ENCODE measurements around the gene LOXL4. TPM values are rescaled to one million over a fixed set of nuclear protein-coding genes. Genes with fewer than 3 reads are reported as not detected.

Gene LOXL4
- total RNA-seq, 1 donor from 2014 or later = 0.26 TPM

GRCh38 chr10:98252464-98252863 is 15.5 kb downstream of the LOXL4 start:
- DNase-seq (ENCODE audit: low read depth) = no peak
- no peak for FAIRE-seq
- Histone ChIP-seq H3K36me3 (ENCODE audit: control insufficient read depth, insufficient read depth, low read length) (peaks cover 3% of the 10 kb centered on the region), H3K27me3 (ENCODE audit: control insufficient read depth, insufficient read depth, low read length) (no peaks in the 10 kb centered on the region), H3K4me3 (ENCODE audit: low read depth, low read length) (no peak overlapping the region)
- no peak for TF ChIP-seq CTCF (IDR thresholded peaks at IDR 0.05; ENCODE audit: insufficient read depth, low read length, severe bottlenecking)

- no peak for TF ChIP-seq CTCF (IDR thresholded peaks at IDR 0.05; ENCODE audit: insufficient read depth, low read length, severe bottlenecking)
- DNase-seq (ENCODE audit: low read depth) (no peak), FAIRE-seq (no peak)
- Histone ChIP-seq H3K36me3 (ENCODE audit: control insufficient read depth, insufficient read depth, low read length) (peaks cover 9% of the 10 kb centered on the region), H3K4me3 (ENCODE audit: low read depth, low read length) (no peak overlapping the region), H3K27me3 (ENCODE audit: control insufficient read depth, insufficient read depth, low read length) (no peaks in the 10 kb centered on the region)
Observed at GRCh38 chr10:98251399-98251798, 16.6 kb downstream of the LOXL4 start.

- DNase-seq (ENCODE audit: low read depth) (no peak), FAIRE-seq (no peak)
- peaks cover 9% of the 10 kb centered on the region for H3K36me3 ChIP-seq (ENCODE audit: control insufficient read depth, insufficient read depth, low read length)
Observed at GRCh38 chr10:98249134-98249533, 18.9 kb downstream of the LOXL4 start.

GRCh38 chr10:98248018-98248417 is 20.0 kb downstream of the LOXL4 start:
- peaks cover 9% of the 10 kb centered on the region for H3K36me3 ChIP-seq (ENCODE audit: control insufficient read depth, insufficient read depth, low read length)

More at GRCh38 chr10:98249134-98249533, 18.9 kb downstream of the LOXL4 start:
- no peak for TF ChIP-seq CTCF (IDR thresholded peaks at IDR 0.05; ENCODE audit: insufficient read depth, low read length, severe bottlenecking)
- H3K4me3 ChIP-seq (ENCODE audit: low read depth, low read length) = no peak overlapping the region
- no peaks in the 10 kb centered on the region for H3K27me3 ChIP-seq (ENCODE audit: control insufficient read depth, insufficient read depth, low read length)

GRCh38 chr10:98246911-98247805 is 20.8 kb downstream of the LOXL4 start:
- DNase-seq (ENCODE audit: low read depth) = no peak
- TF ChIP-seq CTCF (IDR thresholded peaks at IDR 0.05; ENCODE audit: insufficient read depth, low read length, severe bottlenecking) = no peak
- FAIRE-seq = no peak
- Histone ChIP-seq H3K4me3 (ENCODE audit: low read depth, low read length) (no peak overlapping the region), H3K36me3 (ENCODE audit: control insufficient read depth, insufficient read depth, low read length) (peaks cover 9% of the 10 kb centered on the region), H3K27me3 (ENCODE audit: control insufficient read depth, insufficient read depth, low read length) (no peaks in the 10 kb centered on the region)

More at GRCh38 chr10:98248018-98248417, 20.0 kb downstream of the LOXL4 start:
- TF ChIP-seq CTCF (IDR thresholded peaks at IDR 0.05; ENCODE audit: insufficient read depth, low read length, severe bottlenecking) = no peak
- no peaks in the 10 kb centered on the region for H3K27me3 ChIP-seq (ENCODE audit: control insufficient read depth, insufficient read depth, low read length)
- no peak for DNase-seq (ENCODE audit: low read depth)
- no peak overlapping the region for H3K4me3 ChIP-seq (ENCODE audit: low read depth, low read length)
- no peak for FAIRE-seq
